HG02852 (cell line): Measurements from ENCODE around the gene TP53BP2.
"Not testable (repeated sequence)": the region's sequence is repeated elsewhere in the genome, so short reads cannot be mapped to it uniquely, and the experiment has no call there.

Source experiments
- ATAC-seq: cut with Tn5 transposase; IDR thresholded peaks from one replicate; pipeline ENCODE4 v1.9.1; 2021; ENCODE audit warnings: mild to moderate bottlenecking, moderate library complexity; ENCODE audit not compliant: unreplicated experiment

Gene TP53BP2

DNA sequence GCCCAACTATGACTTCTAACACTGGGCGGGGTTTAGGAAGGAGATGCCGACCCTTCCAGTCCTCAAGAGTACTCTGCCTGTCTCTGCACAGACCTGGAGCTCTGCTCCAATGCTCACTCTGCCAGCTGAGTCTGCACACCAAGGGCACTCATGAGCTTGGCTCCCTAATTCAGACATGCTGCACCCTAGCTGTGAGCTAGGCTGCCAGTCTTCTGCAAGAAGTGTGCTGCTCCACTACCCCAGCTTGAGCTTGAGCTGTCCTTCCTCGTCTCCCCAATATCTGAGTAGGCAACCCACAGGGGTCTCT, 13.2 kb downstream of the TP53BP2 start:
- peak; percentile 27 for ATAC-seq

DNA sequence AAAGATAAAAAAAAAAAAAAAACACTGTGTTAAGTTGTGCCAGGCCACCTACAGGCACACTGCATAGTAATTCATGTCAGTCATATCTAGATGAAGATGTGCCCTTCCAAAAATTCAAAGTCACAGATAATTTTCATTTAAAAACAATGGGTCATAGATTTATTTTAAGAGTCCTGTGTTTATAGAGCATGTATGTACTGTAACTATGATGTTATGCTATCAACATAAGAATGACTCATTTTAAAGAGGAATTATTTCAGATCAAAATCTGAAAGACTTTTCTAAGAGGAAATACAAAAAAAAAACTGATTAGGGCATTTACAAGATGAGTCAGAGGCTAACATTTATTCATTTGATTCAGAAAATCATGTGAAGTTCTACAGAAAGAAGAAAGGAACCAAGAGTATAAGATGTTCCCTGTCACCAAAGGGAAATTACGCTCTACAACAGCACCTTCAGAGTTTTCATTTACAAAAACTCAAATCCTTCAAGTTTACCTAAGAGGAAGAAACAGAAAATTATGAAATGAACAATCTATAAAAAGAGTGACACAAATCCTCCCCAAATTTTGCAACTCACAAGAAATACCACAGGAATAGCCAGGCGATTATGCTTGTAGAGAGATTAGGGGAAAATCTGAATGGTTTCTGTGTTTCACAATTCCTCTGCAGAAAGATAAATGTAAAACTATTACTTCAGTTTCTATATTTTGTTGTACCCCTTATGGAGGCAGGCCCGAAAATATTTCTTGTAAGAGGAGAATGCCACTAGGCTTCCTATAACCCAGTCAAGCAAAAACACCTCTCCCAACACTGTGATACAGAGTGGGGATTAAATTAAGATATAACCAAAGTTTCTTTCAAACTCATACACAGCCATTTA, 13.8 kb downstream of the TP53BP2 start:
- ATAC-seq = peak; percentile 42

DNA sequence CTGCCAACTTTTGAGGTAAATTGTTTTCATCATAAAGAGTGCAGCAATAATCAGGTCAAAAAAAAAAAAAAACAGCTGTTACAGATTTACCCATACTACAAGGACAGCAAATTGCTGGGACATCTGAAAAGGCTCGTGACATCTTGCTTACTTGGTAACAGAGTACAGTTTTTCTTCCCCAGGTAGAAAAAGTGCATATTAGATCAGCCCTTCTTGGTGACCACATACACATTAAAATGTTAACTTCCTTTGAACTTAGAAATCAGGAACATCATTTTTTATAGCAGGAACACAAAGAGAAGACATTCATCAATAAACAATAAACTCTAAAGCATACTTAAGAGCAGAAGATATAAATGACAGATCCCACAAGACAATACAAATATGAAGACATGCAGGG, 16.1 kb downstream of the TP53BP2 start:
- no peak for ATAC-seq

DNA sequence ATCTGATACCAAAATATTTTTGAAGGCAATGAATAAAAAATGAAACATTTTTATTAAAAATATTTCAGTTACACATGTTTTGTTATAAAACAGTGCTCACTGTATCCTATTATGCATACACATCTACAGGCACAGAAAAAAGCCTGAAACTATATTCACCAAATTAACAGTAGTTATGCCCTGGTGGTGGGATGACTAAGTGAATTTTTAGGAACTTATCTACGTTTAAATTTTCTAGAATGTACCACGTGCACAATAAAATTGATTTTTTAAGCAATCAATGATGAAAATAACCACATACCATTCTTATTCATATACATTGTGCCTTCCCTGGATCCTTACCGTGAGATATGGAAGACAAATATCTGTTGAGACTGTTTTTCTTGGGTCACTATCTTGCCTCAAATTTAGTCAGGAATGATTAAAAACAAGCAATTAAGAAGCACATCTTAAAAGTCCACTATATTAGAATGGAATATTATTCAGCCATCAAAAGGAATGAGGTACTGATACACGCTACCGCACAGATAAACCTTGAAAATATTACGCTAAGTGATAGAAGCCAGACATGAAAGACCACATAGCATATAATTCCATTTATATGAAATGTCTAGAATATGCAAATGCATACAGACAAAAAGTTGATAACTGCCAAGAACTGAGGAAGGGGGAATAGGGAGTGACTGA, 17.4 kb downstream of the TP53BP2 start:
- ATAC-seq = no peak

DNA sequence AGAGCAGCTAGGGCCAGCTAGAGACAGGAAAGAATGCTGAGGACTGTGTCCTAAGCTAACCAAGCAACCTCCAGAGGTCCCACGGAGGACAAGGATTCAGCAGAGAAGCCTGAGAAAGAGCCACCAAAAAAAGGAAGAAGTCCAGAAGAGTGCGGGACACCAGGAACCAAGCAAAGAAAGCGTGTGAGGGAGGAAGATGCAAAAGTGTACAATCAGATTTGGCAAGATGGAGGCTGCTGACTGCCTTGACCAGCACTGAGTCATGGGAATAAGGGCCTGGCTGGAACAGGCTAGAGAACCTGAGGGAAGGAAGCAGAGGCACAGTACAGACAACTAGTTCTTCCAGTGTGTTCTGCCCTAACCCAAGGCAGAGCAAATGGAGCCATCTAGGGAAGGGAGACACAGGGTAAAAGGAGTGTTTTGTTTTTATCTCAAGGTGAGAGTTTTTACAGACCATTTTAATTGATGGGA, 18.5 kb downstream of the TP53BP2 start:
- ATAC-seq = no peak

DNA sequence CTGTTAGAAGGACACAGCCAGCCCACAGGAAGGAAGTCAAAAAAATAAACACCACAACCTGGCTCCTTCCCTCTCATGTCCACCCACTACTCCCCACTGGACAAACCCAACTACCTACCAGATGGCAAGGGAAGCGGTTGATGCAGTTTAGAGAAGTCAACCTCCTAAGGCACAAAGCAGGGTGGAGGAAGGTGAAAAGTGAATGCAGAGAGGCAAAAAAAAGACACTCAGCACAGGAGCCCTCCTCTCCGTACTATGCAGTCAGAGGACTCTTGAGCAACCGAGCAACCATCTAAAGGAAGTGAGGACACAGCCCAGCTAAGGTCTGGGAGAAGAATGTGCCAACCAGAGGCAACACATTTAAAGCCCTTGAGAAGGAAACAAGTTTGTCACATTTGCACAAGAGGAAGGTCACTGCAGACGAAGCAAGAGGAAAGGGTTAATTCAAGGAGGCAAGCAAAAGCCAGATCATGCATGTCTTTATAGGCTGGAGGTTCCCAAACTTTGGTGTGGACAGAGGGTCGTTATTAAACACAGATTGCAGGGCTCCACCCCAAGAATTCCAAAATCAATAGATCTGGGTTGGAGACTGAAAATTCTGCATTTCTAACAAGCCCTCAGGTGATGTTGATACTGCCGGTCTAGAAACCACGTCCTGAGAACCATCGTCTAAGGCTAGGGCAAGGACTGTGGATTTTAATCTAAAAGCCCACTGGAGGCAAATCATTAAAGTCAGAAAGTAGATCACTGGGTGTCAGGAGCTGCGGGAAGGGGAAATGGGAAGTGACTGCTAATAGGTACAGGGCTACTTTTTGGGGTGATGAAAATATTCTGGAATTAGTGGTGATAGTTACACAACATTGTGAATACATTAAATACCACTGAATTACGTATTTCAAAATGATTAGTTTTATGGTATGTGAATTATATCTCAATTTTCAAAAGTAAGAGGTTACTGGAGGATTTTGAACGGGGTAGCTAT, 19.7 kb downstream of the TP53BP2 start:
- ATAC-seq = no peak

DNA sequence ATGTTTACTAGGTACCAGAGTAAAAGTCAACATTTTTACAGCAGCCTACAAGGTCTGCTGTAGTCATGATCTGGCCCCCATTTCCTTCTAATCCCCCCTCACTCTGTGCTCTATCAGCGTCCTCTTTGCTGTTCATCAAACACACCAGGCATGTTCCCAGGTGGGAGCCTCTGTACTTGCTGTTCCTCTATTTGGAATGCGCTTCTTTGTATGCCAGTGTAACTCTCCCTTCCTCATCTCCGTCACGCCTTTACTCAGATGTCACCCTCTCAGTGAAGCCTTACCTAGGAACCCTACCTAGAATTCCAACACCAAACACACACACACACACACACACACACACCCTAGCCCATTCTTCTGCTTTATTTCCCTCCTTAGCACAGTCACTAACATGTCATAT, 21.0 kb downstream of the TP53BP2 start:
- no peak for ATAC-seq

DNA sequence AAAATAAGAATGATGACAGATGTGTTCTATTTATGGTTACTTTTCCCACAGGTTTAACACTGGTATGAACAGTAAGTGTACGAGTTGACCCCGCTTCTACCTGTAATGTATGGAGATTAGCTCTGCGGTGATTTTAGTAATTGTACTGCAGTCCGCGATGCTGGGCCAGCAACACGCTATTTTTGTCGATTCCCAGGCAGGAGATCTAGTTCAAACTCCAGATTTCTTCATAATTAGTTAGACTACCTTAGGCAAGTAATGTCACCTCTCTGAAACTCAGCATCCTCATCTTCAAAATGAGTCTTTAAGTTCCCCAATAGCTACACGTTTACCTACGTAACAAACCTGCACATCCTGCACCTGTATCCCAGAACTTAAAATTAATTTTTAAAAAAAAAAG, 21.5 kb downstream of the TP53BP2 start:
- no peak for ATAC-seq

DNA sequence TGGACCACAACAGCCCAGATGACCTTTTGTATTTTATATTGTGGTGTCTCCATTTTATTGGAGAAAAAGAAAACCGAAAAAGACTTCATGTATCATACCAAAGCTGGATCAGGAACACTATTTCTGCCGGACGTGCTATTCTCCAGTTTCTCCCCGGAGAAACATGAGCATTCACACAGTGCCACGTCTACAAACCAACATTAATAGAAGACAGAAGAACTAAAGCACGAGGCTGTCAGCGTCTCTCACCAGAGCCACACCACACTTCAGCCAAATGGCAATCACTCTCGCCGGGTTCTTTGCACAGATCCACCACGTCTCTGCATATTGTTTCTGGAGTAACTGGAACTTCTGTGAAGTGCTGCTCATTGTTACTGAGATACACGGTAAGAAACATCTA, 24.8 kb downstream of the TP53BP2 start:
- ATAC-seq = no peak

DNA sequence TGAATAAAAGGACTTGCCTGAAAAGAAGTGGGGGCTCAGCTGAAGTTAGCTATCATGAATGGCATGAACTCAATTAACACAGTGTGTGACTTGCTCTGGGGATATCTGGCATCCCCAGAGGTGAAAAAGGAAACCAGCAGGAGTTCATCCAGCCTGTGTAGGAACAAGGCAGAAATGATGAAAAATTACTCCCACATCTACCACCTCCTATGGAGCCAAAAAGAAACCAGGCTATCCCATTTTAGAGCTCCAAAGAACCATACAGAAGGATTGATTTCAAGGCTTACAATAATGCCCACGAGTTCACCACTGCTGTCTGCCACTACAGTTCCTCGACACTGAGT, 25.3 kb downstream of the TP53BP2 start:
- no peak for ATAC-seq

DNA sequence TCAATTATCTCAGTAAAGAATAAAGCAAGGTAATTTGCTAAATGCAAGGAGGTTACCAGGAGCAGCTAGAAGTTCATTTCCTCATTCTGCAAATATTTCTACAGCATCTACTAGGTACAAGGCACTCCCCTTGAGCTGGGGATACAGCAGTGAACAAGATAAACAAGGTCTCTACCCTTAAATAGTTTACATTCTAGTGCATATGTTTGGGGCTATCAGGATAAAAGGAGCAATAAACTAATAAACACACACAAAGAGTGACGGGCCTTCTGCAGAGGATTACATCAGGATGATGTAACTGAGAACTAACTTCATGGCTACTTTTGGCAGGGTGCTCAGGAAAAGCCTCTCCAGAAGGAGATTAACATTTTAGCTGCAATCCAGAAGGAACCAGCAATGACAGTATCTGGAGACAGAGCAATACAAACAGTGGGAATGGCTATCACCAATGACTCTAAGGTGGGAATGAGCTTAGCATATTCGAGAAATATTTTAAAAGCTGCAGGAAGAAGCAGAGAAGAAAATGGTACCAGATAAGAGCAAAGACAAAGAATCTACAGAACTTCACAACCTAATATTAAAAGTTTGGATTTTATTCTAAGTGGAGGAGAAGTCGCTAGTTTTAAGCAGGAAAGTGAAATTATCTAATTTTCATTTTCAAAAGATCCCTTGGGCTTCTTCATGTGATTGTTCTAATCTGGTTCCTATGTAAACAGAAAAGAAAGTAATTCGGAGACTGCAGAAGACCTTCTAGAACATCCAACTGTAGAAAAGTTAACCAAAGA, 25.8 kb downstream of the TP53BP2 start:
- no peak for ATAC-seq

DNA sequence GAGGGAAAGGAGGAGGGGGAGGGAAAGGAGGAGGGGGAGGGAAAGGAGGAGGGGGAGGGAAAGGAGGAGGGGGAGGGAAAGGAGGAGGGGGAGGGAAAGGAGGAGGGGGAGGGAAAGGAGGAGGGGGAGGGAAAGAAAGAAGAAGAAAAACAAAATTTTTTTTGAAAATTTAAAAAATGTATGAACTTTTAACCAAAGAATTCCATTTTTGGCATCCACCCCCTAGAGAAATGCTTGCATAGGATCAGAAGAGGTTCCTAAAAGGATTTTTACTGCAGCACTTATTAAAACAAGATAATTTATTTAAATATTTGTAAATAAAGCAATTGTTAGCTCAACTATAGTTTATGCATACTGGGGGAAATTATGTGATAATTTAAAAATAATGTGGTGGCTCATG, 28.5 kb downstream of the TP53BP2 start:
- ATAC-seq = not testable (repeated sequence)

DNA sequence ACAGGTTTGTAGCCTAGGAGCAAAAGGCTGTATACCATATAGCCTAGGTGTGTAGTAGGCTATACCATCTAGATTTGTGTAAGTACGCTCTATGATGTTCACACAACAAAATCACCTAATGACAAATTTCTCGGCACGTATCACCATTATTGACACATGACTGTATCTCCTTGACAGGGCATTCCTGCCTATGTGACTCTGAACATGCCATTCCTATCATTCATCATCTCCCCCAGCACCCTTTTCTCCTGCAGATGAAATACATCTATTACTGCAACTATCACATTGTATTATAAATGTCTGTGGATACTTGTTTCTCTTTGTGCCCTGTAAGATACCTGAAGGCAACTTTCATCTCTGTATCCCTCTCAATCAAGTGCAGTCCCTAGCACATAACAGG, 29.9 kb downstream of the TP53BP2 start:
- no peak for ATAC-seq

DNA sequence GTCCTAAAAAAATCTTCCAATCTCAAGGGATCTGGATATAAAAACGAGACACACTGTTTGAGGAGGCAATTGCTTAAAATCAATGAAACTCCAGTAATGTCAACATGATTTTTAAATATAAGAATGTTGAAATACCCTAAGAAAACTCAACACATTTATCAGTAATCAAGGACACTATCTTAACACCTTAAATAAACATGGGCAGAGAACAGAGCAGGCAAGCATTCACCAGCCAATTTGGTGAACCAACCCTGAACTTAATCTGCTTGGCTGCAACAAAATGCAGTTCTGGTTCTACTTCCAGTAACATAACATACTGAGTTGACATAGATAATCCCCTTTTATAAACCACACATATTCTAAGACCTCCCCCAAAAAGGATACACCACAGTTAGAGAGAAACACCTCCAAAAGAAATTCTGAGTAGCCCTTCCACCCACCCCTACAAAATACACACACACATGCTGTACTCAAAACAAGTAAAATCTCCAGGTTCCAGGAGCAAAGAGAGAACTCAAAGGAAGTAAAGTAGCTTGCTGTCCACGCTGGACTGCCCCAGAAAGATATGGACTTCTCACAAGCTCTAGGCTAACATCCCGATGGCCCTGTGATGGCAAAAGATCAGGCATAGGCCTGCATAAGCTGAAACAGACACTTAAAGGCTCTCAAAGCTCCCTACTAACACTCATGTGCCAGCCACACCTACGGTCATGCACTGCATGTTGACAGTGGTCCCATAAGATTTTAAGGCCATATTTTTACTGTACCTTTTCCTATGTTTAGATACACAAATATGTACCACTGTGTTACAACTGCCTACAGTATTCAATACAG, 30.5 kb downstream of the TP53BP2 start:
- no peak for ATAC-seq

DNA sequence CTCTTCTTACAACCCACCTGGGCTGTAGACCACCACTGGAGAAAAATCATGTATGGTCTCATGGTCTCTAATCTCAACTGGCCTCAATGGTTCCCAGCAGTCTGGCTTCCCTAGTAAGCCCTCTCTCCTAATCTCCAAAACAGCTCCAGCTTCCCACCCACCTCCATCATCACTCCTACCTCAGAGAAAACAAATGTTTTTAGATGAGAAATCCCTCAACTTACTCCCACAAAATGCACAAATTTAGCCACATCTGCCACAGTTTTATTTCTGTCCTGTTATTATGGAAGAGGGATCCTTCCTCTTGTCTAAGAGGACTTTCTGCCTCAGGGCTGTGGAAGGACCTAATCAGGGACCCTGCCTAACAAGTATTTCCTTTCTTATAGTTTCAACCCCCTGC, 32.1 kb downstream of the TP53BP2 start:
- no peak for ATAC-seq

DNA sequence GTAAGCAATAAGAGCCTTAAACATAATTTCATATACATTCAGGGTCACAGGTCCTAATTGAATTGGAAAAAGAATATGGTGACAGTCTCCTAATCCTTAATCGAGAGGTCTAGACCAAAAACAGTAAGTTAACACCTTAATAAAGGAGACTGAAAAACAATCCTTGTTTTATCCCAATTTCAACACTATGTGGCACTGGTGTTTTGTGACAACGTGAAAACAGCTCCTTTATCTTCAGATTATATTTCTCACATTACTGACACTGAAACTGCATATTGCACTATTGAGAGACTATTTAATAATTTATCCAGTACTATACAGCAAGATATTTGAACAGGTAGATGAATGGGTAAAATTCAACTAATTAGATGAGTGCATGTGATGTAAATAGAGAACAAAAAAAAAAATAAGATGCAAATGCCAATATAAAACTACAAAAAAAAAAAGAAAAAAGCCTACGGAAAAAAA, 34.1 kb downstream of the TP53BP2 start:
- ATAC-seq = no peak

DNA sequence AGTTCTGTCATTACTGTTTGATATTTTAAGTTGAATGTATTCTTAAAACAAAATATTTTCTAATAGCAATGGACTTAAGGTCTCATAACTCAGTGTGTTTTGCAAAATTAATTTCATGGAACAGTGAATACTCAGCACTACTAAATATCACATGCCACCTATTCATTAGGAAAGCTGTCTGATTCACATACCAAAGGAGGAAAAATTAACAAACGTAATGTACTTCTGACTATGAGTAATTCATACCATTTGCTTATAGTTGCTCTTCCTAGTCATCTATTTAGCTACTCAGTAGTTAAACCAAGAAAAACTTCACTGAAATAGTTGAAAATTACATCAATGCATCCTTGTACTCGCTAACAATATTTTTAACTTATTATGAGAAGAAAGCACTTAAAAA, 35.2 kb downstream of the TP53BP2 start:
- no peak for ATAC-seq

DNA sequence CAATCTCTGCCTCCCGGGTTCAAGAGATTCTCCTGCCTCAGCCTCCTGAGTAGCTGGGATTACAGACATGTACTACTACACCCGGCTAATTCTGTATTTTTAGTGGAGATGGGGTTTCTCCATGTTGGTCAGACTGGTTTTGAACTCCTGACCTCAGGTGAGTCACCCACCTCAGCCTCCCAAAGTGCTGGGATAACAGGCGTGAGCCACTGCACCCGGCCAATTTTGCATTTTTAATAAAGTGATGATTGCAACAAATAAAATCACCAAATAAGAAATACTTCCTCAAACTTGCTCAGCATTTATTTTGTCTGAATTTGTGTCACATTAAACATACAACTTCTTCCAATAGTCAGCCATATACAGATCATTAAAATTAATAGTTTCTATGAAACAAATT, 35.8 kb downstream of the TP53BP2 start:
- not testable (repeated sequence) for ATAC-seq

DNA sequence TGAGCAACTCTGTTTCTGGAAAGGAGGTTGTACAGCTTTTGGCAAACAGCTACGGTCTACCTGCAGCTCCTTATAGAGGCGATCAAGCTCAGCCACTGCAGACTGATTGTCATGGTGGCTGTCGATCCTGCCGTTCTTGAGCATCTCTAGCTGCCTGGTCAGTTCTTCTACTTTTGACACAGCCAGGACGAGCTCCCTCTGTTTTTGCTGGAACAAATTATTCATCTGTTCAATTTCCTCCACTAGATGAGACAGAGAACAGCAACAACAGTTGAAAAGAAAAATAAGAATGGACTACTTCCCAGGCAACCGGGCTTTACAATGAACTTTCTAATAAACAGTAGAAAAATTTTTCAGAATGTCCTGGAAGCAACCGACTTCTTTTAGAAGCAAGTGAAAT, 42.5 kb downstream of the TP53BP2 start:
- no peak for ATAC-seq

DNA sequence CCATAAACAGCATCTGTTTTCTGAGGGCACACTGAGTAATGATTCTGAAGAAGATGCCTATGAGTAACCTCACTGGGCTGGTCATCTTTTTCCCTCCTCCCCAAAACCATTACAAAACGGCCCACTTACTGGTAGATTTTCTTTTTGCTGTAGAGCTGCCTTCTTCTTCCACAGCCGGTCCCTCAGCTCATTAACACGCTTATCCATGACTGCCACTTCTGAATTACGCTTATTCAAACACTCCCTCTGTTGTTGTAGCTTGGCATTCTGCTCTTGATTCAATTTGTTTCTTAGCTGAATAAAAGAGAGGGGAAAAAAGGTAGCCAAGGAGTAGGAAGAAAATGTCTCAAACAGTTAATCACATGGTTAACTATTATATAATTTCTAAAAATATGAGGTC, 43.1 kb downstream of the TP53BP2 start:
- no peak for ATAC-seq
